GM21447 (cell line): ENCODE measurements around the gene CABLES2.

Experiments used
- ATAC-seq: cut with Tn5 transposase; IDR thresholded peaks from one replicate; pipeline ENCODE4 v1.9.1; 2021; ENCODE audit not compliant: unreplicated experiment

The CABLES2 gene

DNA sequence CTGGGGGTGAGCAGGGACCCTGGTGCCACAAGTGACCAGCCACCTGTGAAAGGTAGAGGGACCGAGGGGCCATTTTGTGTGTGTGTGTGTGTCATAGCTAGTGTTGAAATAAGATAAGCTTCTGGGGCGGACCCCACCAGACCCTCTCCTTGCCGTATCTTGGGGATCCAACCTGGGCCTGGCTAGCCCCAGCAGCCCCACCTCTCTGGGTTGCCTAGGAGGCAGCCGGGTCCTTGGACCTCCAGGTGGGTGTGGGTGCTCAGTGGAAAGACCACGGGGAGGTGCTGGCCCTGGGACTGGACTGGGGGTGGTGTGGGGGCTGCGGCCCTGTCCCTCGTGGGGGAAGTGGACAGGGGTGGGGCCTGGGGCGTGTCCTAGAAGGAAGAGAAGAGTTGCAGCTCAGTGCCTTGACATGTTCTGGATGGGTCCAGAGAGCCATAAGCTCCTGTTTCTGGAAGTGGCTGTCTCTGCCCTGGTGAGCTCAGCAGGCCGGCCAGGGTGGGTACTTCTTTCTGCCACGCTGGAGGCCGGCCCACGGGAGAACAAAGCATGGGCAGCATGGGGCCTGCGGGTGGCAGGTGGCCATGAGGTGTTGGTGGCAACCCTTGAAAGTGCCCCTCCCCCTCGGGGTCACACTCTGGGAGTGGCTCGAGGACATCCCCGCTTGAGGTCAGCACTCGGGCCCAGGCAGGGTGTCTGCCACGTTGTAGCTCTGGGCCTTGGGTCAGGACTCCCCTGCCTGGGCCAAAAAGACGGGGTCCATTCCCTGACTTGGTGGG is 11.8 kb upstream of the CABLES2 start:
- no peak for ATAC-seq

DNA sequence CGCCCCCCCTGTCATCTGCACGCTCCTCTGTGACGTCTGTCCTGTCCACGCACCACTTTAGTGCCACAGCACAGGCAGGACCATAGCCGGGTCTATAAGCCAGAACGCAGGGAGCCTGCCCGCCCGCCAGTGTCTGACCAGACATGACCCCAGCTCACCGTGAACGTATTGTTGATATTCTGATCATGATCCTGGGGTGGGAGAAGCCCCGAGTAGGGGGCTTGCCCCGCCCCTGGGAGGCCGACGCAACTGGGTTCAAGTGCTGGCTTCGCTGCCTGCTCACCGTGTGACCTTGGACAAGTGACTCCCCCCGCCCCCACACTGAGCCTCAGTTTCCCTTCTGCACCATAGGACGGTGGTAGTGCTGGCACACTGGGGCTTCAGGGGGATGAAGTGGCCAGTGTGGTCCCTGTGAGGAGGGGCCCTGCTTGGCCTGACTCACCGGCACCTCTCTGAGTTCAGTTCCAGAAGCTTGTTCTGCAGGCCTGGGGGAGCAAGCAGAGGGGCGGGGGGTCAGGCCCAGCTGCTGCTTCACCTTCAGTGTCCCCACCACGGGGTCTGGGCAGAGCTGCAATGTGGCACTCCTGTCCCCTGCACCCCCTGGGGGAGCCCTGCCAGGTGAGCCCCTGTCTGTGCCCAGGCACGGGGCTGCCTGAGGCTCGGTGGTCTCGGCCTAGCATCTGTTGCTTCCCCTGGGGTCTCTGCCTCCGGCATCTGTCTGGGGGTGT is 11.1 kb upstream of the CABLES2 start:
- no peak for ATAC-seq

DNA sequence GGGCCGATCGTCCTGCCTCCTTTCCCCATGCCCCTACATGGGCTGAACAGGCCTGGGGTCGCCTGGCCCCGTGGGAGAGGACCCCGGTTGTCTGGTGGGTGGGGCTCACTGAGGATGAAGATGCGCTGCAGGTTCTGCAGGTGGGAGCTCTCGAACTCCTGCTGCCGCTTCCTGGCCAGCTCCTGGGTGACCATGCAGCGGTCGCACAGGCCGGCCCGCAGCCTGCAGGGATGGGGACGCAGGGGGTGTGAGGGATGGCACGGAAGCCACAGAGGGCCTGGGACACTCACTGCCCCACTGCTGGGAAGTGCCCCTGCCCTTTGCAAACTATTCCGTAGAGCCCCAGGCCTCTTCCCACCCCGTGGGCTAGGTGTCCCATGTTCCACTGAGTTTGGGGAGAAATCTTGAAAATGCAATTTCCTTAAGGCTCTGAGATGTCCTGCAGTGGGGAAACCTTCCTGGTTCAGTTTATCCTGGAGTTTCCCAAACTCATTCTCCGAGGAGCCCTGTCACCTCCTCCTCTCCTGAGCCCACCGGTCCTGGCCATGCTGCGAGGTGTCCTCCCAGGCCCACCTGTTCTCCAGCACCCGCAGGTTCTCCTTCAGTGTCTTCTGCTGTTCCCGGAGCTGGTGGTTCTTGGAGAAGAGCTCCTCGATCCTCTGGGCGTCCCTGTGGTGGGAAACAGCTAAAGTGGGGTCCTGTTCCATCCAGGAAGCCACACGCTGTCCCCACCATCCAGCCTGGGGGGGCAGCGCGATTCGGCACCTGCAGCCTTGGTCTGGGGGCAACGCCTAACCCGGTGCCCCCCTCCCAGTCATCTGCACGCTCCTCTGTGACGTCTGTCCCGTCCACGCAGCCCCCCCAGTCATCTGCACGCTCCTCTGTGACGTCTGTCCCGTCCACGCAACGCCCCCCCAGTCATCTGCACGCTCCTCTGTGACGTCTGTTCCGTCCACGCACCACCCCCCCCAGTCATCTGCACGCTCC is 9.9 kb upstream of the CABLES2 start:
- ATAC-seq, result no peak

DNA sequence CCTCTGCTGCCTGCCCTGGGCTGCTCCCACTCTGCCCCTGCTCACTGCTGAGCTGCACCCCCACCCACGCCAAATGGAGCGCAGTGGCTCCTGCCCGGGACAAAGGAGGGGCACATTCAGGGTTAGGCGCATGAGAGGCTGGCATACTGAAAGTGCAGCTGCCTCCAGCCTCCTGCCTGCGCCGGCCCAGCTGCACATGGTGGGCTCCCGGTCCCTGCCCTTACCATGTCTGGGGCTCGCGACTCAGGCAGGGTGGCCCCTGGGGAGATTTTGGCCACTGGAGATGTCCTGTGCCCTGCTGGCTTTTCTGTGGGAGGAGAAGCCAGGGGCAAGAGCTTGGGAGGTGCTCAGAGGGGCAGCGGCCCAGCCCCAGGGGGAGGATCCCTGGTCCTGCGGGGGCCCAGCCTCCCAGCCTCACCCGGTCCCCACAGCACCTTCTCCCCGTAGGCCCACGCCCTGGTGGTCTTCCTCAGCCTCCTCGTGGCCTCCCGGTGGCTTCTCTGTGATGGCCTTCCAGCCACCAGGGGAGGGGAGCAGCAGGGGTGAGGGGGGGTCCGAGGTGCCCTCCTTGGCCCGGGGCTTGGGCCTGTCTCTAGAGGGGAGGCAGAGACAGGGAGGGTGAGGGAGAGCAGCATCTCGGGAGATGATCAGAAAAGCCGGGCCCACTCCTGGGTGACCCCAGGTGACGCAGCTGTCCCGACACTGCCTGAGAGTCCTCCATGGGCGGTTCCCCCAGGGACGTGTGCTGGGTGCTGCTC is 8.4 kb upstream of the CABLES2 start:
- no peak for ATAC-seq

DNA sequence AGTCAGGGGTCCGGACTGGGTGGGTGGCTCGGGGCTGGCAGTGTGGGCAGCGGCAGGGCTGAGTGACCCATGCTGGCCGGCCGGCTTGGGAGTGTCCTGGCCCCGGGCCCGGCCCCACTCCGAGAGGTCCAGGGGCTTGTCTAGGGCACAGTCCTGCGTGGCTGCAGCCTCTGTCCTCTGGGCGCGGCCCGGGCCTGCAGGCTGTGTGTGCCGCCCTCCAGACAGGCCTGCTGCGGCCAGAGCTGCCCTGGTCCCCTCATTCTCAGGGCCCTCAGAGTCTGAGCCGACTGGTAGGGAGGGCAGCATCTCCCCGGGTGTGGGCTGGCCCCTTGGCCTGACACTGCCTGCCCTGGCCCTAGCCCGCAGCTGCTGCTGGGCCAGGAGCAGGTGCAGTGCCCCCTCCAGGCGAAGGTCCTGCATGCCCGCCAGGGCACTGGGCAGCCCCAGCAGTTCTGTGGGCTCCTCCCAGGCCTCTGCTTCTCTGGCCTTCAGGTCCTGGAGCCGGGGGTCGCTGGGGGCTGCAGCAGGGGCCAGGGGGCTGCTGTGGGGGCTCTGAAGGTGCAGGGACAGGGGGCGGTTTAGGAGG is 6.9 kb upstream of the CABLES2 start:
- no peak for ATAC-seq

DNA sequence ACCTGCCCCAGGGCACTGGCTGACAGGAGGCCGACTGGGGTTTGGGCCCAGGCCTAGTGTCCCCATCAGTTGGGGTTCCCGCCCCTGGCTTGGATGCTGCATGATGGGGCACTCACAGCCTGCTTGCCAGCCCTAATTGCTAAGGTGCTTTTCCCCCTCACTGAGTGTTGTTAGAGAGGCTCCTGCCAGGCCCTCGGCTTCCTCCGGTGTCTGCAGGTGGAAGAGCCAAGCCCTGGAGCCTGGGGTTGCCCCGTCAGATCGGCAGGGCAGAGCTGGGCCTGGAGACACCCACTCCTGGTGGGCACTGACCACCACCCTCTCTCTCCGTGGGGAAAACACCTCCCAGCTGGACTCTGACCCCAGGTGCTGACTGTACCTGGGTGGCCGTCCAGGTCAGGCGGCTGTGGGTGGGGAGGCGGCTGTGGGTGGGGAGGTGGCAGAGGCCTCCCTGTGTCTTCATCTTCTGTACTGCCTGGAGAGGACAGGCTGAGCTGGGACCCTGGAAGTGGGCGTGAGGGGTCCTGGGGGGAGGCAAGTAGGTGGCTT is 6.0 kb upstream of the CABLES2 start:
- no peak for ATAC-seq

DNA sequence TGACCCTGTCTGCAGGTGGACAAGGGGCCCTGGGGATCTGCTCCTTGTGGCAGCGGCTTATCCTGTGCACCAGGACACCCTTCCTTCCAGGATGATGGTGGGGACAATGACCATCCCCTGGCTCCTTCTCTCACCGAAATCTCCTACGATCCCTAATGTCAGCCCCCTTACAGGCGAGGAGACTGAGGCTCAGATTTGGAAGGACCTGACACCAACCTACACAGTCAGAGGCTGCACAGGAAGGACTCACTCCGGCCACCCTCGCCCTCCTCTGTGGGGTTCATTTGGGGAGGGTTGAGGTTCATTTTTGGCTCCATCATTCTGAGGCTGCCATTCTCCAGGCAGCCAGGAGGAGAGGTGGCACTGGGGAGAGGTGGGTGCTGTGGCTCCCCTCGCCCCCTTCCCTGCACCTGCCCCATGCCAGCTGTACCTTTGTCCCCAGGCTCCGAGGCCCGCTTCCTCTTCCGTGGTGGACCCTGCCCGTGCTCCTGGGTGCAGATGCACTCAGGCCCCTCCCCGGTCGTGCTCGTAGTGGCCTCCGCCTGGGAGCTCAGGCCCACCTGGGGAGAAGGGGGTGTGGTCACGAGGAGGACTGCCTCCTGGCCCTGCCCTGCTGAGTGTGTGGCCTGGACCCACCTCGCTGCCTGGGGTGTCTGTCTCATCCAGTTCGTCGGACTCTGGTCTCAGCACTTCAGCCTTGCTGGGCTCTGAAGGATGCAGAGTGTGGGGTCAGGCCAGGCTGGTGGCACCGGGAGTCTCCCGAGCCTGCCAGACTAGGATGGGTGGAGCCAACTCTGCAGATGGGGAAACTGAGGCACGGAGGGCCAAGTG is 5.3 kb upstream of the CABLES2 start:
- ATAC-seq, result no peak

DNA sequence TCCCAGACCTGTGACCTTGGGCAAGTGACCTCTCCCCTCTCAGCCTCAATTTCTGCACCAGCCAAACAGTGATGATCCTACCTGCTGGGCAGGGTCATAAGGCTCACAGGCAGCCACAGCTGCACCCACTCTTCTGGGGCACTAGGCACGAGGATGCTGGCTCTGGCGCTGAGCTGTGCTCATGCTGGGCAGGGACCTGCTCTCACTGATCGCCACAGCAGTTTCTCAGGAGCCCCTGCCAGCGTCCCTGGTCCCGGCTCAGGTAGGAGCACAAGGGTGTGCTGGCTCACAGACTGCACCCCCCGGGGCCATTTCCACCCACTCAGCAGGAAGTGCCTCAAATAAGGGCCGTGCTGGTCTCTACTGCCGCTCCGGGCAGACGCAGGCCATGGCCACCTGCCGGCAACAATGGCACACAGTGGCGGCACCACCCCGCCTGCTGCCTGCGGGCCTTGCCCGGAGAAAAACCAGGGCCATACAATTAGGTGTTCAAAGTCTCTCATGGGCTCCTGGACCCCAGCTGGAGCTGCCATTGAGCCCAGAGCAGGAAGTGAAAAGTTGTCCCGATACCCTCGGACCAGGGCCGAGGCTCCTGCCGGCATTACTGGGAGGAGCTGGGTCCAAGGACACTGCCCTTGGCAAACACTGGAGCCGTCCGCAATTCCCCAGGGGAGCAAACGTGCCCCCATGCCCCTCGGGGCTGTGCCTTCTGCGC is 4.6 kb upstream of the CABLES2 start:
- ATAC-seq, result no peak

DNA sequence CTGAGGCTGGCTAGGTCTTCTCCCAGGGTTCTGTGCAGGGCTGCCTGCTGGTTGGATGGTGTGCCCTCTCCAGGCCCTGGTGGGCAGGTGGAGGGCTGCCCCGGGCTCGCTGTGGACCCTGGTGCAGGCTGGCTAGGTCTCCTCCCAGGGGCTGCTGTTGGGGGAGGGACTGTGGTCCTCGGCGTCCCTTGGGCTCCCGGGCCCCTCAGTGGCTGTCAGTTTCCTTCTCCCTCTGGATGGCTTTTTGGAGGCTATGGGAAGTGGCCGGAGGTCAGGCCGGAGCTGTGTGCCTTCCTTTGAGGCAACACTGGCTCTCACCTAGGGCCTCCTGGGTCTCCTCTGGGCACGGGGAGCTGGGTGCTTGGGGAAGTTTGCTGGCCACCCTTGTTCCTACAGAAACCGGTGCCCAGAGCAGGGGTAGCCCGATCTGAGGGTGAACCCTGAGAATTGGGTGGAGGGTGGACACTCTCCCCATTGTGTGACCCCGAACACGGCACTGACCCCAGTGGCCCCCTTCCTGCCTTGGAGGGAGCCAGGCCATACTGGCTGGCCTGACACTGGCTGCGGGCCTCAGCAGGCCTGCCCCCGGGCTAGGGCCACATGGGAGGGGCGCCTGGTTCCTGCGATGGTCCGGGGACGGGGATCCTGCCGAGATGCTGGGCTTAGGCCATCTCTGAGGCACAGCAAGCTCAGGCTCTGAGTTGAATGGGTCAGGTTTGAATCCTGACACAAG is 3.8 kb upstream of the CABLES2 start:
- no peak for ATAC-seq

DNA sequence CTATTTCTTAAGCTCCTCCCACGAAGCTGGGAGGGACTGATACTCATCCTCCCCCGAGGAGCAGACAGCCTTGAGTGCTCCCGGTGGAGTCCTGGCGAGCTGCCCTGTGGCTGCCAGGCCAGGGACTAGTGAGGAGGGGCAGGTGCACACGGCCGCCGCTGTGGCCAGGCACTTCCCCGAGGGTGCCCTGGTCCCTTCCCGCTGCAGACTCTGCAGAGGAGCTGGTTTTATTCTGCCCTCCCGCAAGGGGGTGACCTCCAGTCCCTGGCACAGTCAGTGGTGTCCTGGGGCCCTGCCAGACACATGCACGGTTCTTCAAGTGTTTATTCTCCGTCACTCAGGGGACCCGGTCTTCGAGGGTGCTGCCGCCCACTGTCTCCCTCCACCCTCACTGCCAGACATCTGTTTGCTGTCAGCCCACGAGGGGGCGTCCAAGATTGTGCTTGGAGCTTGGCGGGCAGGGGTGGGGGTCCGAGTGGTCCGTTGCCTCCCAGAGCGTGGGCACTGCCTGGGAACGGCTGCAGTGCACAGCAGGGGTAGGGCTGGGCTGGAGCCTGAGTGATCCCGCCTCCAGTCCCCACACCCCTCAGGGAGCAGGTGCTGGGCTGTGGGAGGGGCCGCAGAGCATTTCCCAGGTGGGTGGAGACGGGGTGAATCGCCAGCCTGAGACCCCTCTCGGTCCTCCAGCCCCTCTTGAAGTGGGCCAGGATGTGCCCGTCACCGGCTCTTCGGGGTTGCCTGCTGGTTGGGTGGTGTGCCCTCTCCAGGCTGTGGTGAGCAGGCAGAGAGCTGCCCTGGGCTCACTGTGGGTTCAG is 3.1 kb upstream of the CABLES2 start:
- no peak for ATAC-seq

DNA sequence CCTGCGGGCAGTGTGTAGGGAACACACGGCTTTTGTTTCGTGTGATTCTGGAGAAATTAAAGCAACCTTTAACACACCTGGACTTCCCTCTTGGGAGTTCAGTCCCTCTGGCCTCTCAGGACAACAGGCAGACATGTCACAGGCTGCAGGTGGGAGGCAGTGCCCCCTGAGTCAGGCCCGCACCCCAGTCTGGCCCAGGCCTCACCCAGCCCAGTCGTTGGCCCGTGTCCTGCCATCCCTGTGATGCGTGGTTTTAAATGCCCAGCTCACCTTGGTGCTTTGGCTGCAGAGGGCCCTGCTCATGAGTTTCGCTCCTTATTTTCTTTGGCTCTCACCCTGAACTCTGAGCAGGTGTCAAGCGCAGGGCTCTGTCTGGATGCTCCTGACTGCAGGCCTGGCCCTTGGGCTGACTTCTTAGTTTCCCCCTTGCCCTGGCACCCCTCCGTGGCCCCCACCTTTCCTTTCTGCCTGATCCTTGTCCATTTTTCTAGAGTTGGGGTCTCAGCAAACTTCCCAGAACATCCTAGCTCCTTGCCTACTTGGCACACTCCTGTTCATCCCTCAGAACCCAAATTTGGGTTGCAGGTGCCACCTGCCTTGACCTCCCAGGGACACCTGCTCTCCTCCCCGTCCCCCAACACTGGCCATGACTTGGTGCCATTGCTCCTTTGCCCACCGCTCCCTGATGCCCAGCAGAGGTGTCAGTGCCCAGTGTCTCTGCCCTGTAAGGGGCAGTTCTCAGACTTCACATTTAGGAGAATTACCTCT is 2.2 kb upstream of the CABLES2 start:
- ATAC-seq, result no peak

DNA sequence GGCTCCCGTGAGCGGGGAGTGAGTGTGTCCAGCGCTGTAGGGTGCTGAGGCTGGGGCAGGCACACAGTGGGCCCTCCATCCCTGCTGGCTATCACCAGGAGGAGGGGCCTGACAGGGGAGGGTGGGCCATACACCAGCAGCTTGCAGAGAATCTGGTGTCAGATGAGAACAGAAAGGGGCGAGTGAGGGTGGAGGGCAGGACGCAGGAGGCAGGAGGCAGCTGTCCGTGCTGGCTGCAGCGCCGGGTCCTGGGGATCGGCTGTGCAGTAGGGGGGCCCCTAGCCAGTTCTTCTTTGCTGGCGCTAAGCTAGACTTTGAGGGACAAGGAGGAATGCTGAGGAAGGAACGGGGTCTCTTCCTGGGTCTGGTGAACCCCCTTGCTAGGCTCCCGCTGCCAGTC is 1.6 kb upstream of the CABLES2 start:
- ATAC-seq, result no peak

DNA sequence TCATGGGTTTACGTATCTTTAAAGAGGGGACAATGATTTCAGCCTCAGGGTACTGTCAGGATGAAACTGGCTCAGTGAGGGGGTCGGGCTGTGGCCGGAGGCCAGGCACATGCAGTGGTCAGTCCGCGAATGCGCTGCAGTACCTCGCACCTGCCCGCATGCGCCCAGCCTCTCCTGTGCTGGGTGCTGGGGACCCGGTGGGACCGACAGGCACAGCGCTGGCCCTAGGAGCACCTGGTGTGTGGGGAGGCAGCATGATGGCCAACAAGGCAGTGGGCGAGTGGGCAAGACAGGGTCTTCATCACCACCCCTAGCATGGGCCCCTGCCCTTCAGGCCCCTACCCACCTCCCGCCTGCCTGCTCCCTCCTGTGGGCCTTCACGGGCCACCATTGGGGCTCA is 970 bp upstream of the CABLES2 start:
- no peak for ATAC-seq

DNA sequence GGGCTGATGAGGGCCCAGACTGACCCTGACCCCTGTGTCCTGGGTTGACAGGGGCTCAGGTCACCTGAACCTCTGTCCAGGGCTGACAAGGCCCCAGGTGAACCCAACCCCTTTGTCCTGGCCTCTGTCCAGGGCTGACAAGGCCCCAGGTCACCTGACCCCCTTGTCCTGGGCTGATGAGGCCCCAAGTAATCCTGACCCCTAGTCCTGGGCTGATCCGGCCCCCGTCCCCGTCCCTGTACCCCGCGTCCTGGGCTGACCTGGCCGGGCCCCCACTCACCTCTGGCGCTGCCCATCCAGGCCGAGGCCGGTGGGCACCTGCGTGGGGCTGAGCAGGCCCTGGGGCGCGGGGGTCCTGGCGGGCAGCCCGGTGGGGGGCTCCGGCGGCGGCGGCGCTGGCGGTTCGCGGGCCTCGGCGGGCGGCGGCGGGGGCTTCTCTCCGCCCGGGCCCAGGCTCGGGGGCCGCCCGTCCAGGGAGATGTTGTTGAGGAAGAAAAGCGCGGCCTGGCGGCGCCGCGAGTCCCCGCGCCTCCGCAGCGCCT is 379 bp downstream of the CABLES2 start:
- ATAC-seq, result no peak

DNA sequence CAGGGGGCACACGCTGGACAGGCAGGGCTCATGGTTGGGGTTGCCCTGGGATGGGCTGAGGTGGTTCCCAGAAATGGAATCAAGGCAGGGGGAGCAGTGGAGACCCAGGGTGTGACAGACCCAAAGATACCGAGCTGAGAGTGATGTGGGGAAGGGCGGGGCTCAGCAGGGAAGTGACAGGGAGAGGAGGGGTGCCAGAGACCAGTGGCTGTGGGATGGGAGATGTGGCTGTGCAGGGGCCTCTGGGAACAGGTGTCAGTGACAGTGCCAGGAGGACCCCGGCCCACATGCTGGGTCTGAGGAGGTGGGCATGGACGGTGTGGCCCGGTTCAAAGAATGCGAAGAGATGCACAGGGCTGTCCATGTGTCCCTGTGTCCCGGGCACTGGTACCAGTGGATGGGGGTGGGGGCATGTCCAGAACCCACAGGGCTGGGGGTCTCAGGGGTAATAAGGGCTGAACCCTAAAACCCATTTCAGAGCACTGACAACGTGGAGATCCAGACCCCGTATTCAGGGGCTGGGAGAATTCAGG is 1.0 kb downstream of the CABLES2 start:
- ATAC-seq, result no peak
